Measurements from ENCODE around the gene TWF2.
A peak's percentile ranks its signal among the peaks of the same experiment; 100 is the strongest.

- TF ChIP-seq GATA2 (IDR thresholded peaks at IDR 0.05; ENCODE audit: low read depth, low read length) (peak; percentile 35; the same call in 1 of the 2 replicates), GATA3 (IDR thresholded peaks at IDR 0.05; ENCODE audit: low read depth, low read length) (no peak)
Observed at GRCh38 chr3:52198643-52199608, 40.0 kb downstream of the TWF2 start.
